ENCODE results near the gene DAO.

- TF ChIP-seq CTCF (IDR thresholded peaks at IDR 0.05 in 4 of 5, conservative IDR thresholded peaks at IDR 0.05 in 1 of 5) (no peak), POLR2A (IDR thresholded peaks at IDR 0.05) (no peak)
Measured at GRCh38 chr12:108833757-108834472, 46.0 kb upstream of the DAO start.
